Measurements from ENCODE around the gene SKI.

The SKI gene

GRCh38 chr1:2271211-2271721 lies 43.1 kb downstream of the SKI start:
- TF ChIP-seq ZNF274 (IDR thresholded peaks at IDR 0.05; ENCODE audit: low read depth, low read length): no peak

GRCh38 chr1:2271841-2272655 lies 43.9 kb downstream of the SKI start:
- no peak for TF ChIP-seq ZNF274 (IDR thresholded peaks at IDR 0.05; ENCODE audit: low read depth, low read length)
- no peak overlapping the region for H3K4me3 ChIP-seq (ENCODE audit: low read length)

More at GRCh38 chr1:2271211-2271721, 43.1 kb downstream of the SKI start:
- H3K4me3 ChIP-seq (ENCODE audit: low read length): no peak overlapping the region

- no peak for TF ChIP-seq ZNF274 (IDR thresholded peaks at IDR 0.05; ENCODE audit: low read depth, low read length)
- H3K4me3 ChIP-seq (ENCODE audit: low read length): no peak overlapping the region
Measured at GRCh38 chr1:2272686-2273400, 44.7 kb downstream of the SKI start.

- H3K4me3 ChIP-seq (ENCODE audit: low read length): no peak overlapping the region
- TF ChIP-seq ZNF274 (IDR thresholded peaks at IDR 0.05; ENCODE audit: low read depth, low read length): no peak
Measured at GRCh38 chr1:2273401-2274090, 45.4 kb downstream of the SKI start.

- H3K4me3 ChIP-seq (ENCODE audit: low read length): no peak overlapping the region
- TF ChIP-seq ZNF274 (IDR thresholded peaks at IDR 0.05; ENCODE audit: low read depth, low read length): no peak
Measured at GRCh38 chr1:2274231-2274928, 46.3 kb downstream of the SKI start.

GRCh38 chr1:2274929-2275475 lies 46.9 kb downstream of the SKI start:
- no peak for TF ChIP-seq ZNF274 (IDR thresholded peaks at IDR 0.05; ENCODE audit: low read depth, low read length)

GRCh38 chr1:2275796-2276536 lies 47.8 kb downstream of the SKI start:
- H3K4me3 ChIP-seq (ENCODE audit: low read length): no peak overlapping the region
- TF ChIP-seq ZNF274 (IDR thresholded peaks at IDR 0.05; ENCODE audit: low read depth, low read length): no peak

More at GRCh38 chr1:2274929-2275475, 46.9 kb downstream of the SKI start:
- H3K4me3 ChIP-seq (ENCODE audit: low read length): no peak overlapping the region

- no peak for TF ChIP-seq ZNF274 (IDR thresholded peaks at IDR 0.05; ENCODE audit: low read depth, low read length)
- H3K4me3 ChIP-seq (ENCODE audit: low read length): no peak overlapping the region
Measured at GRCh38 chr1:2276803-2277580, 48.9 kb downstream of the SKI start.

GRCh38 chr1:2277741-2278488 lies 49.8 kb downstream of the SKI start:
- no peak for TF ChIP-seq ZNF274 (IDR thresholded peaks at IDR 0.05; ENCODE audit: low read depth, low read length)
- no peak overlapping the region for H3K4me3 ChIP-seq (ENCODE audit: low read length)

GRCh38 chr1:2278591-2279209 lies 50.6 kb downstream of the SKI start:
- H3K4me3 ChIP-seq (ENCODE audit: low read length): no peak overlapping the region
- no peak for TF ChIP-seq ZNF274 (IDR thresholded peaks at IDR 0.05; ENCODE audit: low read depth, low read length)

- H3K4me3 ChIP-seq (ENCODE audit: low read length): no peak overlapping the region
Measured at GRCh38 chr1:2279210-2279639, 51.1 kb downstream of the SKI start.

More at GRCh38 chr1:2279210-2279639, 51.1 kb downstream of the SKI start:
- no peak for TF ChIP-seq ZNF274 (IDR thresholded peaks at IDR 0.05; ENCODE audit: low read depth, low read length)
